GM21786 (cell line): ENCODE results near the gene ACTG1.

Source experiments
- ATAC-seq: cut with Tn5 transposase; IDR thresholded peaks from one replicate; pipeline ENCODE4 v1.9.1; 2021; ENCODE audit not compliant: unreplicated experiment

ACTG1 gene

DNA sequence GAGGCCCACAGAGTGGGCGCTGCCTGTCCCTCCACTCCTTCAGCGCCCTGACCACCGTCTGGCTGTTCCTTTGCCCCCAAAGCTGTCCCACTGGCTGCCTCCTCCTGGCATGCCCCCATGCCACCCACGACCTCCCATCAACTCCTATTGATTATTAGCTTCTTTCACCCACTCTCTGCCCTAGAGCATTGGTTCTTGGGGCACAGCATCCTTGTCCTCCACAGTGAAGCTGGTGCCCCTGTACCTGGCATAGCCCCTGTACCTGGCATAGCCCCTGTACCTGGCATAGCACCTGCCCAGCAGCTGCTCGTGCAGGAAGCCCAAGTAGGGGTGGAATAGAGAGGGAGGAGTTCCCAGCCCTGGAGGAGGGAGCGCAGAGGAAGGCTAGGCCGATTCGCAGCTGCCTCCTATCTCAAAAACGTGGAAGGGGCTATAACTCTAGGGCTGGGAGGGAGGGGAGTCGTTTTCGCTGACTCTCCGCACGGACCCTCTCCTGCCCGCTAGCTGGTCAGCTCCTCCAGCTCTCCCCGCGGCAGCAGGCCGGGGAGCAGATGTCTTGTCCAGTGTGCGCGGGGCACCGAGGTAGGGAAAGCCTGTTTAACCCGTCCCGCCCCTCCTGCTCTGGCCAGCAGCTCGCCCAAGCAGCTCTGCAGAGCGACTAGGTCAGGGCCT, 5.7 kb upstream of the ACTG1 start:
- no peak for ATAC-seq

DNA sequence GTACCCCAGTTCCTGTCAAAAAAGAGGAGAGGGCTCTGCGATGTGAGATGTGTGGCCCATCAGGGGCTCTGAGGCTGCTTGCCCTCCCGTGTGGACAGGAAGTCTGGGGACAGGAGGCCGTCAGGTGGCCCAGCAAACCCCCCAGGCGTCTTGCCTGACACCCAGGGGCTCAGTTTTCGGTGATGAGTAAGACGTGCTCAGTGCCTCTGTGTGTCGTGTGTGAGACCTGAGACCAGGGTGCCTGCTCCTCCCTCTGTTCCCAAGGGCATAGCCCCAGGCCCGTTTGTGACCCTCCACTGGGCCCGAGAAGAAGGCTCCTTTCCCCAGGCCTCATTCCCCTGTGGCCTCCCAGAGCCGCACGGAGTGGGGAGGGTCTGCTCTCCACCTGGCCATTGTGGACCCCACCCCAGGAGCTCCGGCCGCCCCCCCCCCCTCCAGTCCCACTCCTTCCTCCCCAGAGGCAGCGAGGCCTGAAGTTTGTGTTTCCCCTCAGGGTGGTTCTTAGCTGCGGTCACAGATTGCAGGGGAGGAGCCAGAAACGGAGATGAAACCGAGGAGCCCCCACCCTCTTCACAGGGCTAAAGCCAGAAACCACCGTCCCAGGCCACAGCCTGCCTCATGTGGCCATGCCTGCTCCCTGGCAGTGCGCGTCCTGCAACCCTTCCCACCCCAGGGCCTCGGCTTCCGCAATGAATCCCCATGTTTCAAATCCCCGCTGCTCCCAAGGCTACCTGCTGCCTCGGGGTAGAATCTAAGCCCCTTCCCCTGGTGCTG, 4.9 kb upstream of the ACTG1 start:
- peak; percentile 26 for ATAC-seq

DNA sequence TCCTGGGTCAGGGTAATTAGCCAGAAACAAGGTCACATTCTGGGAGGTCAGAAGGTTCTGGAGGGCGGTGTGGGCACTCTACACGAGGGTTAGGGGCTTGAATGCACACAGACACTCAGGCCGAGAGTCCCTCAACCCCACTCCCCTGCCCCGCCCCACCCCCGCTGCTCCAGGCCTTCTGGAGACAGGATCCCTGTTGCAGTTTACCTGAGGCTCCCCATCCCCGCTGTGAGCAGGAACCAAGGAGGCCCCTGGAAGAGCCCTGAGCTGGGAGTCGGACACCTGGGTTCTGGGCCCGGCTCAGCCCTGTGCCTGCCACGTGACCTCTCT, 4.4 kb upstream of the ACTG1 start:
- no peak for ATAC-seq

DNA sequence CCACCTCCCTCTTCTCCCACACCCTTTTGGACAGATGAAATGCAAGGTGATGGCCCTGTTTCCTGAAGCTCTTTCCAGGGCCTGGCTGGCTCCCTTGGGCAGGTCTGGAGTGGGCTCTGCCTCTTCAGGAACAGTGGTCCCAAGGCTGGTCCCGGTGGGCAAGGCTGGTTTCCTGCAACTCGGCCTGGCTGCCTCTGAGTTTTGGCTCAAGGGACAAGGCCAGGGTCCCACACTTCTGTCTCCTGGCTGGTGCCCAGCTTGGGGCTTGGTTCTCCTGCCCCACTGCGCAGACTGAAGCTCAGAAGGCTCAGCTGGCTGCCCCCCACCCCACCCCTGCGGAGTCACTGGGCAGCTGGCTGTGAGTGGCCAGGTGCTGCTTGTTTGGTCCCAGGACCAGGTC, 3.8 kb upstream of the ACTG1 start:
- no peak for ATAC-seq

DNA sequence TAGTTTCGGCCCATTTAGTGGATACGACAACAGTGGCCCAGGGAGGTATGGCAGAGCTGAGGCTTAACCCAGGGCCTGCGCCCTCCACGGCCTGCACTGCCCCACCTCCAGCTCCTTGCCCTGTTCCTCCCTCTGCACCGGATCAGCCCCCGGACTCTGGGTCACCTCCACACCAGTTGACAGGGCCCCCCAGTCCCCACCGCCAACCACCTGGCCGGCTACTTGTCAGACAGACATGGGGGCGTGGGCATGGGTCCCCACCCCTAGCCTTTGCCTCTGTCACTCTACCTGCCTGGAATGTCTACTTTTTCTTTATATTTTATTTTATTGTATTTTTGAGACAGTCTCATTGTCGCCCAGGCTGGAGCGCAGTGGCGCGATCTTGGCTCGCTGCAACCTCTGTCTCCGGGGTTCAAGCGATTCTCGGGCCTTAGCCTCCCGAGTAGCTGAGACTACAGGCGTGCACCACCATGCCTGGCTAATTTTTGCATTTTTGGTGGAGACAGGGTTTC, 3.0 kb upstream of the ACTG1 start:
- no peak for ATAC-seq

DNA sequence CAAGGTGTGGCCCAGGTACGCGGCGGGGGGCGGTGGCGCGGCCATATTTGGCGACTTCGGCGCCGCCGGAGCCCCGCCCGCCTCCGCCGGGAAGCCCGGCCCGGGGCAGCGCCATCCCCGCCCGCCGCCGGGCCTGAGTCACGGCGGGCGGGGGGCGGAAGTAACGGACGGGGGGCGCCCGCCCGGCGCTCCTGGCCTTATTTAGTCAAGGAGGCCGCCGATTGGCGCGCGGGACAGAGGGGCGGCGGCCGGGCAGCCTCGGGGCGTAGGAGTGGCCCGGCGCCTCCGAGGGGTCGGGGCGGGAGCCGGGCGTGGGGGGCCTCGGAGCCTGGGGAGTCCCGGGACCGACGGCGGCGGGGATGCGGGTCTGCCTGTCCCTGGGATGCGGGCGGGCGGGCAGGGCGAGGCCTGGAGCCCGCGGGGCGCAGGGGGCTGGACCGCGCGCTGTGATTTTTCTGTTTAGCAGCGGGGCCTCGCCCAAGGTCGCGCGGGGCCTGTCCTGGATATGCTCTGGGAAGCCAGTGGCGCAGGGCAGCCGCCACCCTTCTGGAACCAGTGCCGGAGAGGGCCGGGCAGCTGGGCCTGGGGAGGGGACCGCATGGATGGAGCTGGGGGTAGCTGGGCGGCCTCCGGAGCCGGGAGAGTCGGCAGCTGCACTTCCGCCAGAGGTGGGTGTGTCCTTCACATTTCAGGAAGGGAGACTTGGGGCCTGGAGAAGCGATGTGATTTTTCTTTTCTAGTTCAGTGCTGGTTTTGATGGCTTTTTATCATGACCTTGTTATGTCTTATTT, 2.3 kb upstream of the ACTG1 start:
- peak; percentile 19 for ATAC-seq

DNA sequence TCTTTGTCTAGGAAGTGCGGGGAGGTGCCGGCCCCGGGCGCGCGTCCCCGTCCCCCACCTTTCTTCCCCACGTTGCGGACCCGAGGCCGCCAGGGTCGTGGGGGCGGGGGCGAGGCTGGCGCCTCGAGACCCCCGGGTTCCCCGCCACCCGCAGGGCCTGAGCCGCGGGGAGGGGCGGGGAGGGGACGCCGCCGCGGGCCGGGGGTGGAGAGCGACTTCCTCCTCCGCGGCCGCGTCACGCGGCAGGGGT, 1.8 kb upstream of the ACTG1 start:
- no peak for ATAC-seq

DNA sequence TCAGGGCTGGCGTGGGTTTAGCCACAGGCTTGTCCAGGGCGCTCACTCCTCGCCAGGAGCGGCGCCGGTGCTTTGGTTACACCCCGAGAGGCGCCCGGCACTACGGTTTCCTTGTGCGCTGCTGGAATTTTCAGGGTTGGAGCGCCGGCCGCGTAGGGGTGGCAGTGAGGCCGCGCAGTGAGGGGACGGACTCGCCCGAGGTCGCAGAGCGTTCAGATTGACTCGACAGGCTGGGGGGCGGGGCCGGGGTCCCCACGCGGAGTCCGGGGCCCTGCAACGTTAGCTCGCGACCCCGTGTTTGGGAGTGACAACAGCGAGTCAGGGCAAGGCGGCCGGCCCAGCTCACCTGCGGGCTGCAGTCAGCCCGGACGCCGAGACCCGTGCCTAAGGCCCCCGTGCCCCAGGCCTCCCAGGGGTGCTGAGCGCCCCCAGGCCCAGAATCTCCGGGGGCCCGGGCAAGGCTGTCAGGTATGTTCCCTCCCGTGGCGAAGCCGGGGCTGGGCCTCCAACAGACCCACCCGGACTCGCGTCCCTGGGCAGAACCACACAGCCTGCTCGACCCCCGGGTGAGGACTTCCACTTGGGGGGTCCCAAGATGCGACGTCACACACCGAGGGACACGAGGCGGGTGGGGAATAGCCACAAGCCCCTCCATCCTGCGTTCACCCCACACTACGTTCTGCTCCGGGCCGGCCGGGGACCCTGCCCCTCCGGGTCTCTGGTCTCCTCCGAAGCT, 1.3 kb upstream of the ACTG1 start:
- ATAC-seq, result no peak

DNA sequence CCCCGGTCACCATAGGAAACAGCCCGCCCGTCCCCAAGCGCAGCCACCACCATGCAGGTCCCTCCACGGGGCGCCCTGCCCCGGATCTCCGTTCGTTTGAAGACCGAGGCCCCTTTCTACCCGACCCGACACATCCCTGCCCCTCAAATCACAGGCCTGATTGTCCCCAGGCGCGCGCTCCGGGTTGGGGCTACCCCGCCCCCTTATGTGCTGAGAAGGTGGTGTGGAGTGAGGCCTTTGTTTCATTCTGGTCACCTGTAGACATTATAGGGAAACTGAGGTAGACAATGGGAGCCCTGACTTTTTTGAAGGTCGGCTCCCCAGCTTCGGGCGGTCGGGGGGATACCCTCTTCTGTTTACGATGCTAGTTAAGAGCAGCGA, 763 bp upstream of the ACTG1 start:
- no peak for ATAC-seq

DNA sequence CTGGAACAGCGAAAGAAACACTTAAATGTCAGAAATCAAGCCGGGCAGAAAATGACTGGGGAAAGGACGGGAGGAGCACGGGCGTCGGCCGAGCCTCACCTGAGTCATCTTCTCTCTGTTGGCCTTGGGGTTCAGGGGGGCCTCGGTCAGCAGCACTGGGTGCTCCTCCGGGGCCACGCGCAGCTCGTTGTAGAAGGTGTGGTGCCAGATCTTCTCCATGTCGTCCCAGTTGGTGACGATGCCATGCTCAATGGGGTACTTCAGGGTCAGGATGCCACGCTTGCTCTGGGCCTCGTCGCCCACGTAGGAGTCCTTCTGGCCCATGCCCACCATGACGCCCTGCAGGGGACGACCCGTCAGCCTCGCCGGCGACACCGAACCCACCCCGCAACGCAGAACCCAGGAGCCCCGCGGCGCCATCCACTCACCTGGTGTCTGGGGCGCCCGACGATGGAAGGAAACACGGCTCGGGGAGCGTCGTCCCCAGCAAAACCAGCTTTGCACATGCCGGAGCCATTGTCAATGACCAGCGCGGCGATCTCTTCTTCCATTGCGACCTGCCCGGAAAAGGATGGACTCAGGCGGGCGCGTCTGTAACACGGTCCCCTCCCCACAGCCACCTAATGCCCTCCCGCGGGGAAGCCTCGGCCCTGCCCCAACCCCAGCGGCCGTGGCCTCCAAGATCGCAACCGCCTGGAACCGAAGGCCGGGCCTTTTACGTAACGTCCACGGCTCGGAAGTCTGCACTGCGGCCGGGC, 616 bp downstream of the ACTG1 start:
- no peak for ATAC-seq

DNA sequence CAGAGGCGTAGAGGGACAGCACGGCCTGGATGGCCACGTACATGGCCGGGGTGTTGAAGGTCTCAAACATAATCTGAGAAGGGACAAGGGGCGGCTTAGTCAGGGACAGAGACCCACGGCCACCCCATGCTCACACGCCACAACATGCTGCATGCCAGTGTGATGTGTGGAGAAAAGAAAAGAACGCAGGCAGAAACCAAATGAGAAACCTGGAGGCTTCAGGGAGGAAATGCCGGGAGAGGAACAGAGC, 1.1 kb downstream of the ACTG1 start:
- ATAC-seq, result no peak

DNA sequence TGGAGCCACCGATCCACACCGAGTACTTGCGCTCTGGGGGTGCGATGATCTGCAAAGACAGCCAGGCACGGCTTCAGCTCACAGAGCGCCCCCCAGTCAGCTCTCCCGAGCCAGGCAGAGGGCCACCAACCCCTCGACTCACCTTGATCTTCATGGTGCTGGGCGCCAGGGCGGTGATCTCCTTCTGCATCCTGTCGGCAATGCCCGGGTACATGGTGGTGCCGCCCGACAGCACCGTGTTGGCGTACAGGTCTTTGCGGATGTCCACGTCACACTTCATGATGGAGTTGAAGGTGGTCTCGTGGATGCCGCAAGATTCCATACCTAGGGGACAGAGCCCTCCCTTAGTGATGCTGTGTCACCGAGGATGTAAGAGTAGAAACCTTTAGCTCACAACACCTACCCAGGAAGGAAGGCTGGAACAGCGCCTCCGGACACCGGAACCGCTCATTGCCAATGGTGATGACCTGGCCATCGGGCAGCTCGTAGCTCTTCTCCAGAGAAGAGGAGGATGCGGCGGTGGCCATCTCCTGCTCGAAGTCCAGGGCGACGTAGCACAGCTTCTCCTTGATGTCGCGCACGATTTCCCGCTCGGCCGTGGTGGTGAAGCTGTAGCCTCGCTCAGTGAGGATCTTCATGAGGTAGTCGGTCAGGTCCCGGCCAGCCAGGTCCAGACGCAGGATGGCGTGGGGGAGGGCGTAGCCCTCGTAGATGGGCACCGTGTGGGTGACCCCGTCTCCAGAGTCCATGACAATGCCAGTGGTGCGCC, 1.6 kb downstream of the ACTG1 start:
- ATAC-seq, result no peak

DNA sequence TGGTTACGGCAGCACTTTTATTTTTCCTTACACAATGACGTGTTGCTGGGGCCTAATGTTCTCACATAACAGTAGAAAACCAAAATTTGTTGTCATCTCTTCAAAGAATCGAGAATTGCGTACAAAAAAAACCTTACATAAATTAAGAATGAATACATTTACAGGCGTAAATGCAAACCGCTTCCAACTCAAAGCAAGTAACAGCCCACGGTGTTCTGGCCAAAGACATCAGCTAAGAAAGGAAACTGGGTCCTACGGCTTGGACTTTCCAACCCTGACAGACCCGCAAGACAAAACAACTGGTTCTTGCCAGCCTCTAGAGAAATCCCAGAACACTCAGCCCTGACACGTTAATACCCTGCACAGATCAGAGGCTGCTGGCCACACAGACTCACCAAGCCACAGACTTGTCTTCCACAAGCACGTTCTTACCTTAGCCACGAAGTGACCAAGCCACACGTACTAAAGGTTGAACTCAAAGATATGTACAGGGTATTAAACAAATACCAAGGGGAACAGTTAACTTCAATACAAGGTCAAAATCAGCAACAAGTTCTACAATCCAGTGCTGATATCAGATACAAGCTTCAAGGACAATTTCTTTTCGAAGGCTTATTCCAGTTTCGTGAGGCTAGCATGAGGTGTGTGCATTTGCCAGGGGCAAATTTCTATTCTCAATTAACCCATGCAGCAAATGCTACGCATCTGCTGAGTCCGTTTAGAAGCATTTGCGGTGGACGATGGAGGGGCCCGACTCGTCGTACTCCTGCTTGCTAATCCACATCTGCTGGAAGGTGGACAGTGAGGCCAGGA, 2.4 kb downstream of the ACTG1 start:
- no peak for ATAC-seq

DNA sequence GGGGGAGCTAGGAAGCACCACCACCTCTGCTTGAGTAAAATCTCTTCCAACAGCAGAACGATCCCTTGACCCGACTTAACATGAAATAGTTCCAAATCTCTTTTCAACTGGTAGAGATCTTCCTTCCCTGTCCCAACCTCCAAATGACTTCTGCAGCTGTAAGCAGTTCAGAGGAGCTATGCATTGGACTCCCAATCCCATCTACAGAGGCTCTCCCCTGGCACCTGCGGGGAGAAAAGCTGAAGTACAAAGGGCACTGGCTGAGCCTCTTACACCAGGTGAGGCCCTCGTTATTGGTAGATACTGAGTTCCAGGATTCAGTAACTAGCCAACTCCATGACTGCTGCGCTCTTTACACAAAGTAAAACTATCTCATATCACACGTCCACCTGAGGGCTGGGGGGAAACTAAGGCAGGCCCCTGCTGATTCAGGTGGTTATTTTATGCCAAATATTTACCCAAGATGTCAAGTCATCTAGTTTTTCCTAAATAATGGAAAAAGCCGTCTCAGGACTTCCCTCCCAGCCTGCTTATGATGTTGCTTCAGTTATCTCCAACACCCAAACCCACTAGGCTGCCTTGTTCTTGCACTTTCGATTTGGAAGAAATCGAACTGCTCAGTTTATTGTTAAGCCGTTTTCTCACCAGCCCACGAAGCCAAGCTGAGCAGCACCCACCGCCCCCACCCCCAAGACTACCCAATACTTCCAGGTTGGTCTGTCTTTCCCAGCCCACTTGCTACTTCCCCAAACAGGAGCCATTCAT, 3.2 kb downstream of the ACTG1 start:
- ATAC-seq, result no peak

DNA sequence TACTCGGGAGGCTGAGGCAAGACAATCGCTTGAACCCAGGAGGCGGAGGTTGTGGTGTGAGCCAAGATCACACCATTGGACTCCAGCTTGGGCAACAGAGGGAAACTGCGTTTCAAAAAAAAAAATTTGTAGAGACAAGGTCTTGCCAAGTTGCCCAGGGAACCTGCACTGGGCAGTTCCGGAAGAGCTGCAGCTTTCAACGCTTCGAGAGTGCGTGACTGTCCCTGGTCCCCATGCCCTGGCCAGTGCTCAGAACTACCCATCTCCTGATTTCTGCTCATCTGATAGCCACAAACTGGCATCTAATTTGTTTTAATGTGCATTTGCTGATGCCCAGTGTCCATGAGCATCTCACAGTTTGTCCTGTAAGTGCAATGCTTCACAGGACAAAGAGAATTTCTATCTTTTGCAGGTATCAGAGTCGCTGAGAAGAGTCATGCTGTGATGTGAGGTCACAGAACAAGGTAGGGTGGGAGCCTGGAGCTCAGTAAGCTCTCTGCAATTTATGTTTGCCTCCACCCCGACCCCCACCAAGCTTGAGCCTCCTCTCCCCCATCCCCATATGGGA, 3.9 kb downstream of the ACTG1 start:
- ATAC-seq, result no peak

DNA sequence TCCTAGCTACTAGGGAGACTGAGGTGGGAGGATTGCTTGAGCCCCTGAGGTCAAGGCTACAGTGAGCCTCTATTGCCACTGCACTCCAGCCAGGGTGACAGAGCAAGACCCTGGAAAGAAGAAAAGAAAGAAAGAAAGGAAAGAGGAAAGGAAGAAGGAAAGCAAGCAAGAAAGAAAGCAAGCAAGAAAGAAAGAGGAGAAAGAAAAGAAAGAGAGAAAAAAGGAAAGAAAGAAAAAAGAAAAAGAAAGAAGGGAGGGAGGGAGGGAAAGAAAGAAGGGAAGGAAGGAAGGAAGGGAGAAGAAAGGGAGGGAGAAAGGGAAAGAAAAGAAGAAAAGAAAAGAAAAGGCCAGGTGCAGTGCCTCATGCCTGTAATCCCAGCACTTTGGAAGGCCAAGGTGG, 9.0 kb downstream of the ACTG1 start:
- ATAC-seq, result no peak

DNA sequence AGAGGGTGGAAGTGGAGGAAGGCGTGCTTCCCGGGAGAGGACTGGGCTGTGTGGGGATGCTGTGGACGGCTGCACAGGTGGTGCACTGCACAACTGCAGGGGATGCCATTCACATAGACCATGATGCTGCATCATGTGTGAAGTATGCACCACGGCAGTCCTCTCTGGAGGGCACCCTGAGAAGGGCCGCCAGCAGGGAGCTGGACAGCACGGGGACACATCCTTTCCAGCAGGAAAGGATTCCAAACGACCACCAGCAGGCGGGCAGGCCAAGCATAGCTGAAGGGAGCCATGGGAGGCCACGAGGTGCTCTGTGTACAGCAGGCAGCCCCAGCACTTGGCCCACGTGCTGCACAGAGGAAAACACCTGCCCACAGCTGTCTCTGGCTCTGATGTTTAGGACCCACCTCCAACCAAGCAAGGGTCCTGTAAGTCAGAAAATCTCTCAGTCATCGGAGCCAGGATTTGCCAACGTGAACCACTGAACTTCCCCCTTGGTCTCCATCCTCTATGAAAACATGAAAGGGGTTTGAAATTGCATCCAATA, 10.1 kb downstream of the ACTG1 start:
- no peak for ATAC-seq

DNA sequence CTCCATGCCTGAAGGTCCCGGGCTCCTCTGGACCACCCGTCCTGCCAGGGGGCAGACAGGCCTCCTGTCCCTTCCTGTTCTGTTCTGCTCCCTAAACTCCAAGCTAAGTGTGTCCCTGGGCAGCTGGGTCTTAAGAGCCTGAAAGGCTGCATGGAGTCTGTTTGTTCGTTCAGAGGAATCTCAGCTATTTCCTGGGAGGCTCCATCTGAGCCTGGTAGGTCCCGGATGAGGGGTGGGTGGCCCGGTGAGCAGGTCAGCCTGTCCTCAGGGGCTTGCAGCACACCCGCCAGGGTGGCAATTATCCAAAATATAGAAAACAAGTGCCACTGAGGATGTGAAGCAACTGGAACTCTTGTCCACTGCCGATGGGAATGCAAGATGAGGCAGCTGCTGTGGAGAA, 12.6 kb downstream of the ACTG1 start:
- ATAC-seq, result no peak
